Measurements from ENCODE around the gene DGKB. TPM values are rescaled to one million over a fixed set of nuclear protein-coding genes. Genes with fewer than 3 reads are reported as not detected.
A peak's percentile ranks its signal among the peaks of the same experiment; 100 is the strongest.

Gene DGKB
- polyA plus RNA-seq, 1 of the 3 experiments (the other 2 are of a cell fraction) = 2.1 TPM

- TF ChIP-seq RXRA (IDR thresholded peaks at IDR 0.05; ENCODE audit: borderline replicate concordance, low read depth) (no peak), RFX5 (IDR thresholded peaks at IDR 0.05; ENCODE audit: low read length) (no peak), SMC3 (IDR thresholded peaks at IDR 0.05; ENCODE audit: low read depth, low read length) (no peak)
- H3K4me2 ChIP-seq = no peak overlapping the region
- no peaks in the 10 kb centered on the region for H3K9me3 ChIP-seq
- no peaks in the 10 kb centered on the region for H3K27me3 ChIP-seq (ENCODE audit: insufficient read depth)
- CTCF ChIA-PET = interaction anchor here (1.3 kb wide), 1 partner anchor 11 kb away, joined by 3 read pairs; no protein-coding TSS in a partner anchor
- no peak for DNase-seq
- H3K36me3 ChIP-seq (replicated peaks in 1 of 2; ENCODE audit: control insufficient read depth in 1 of 2, insufficient read depth in 2 of 2, low read length in 1 of 2) = no peaks in the 10 kb centered on the region
- no peak overlapping the region for H3K4me3 ChIP-seq (ENCODE audit: low read depth in 2 of 2, low read length in 1 of 2)
- POLR2A ChIA-PET = no interaction called here
- H2AFZ ChIP-seq (ENCODE audit: low read depth) = no peak overlapping the region
- no peaks in the 10 kb centered on the region for H4K20me1 ChIP-seq (ENCODE audit: insufficient read depth)
- H3K4me1 ChIP-seq (ENCODE audit: control insufficient read depth in 1 of 2, insufficient read depth in 2 of 2, low read depth in 1 of 2, low read length in 1 of 2) = peaks cover 0 to 19% of the 10 kb centered on the region in 2 experiments; a peak in 3 of 4 replicates
- H3F3A ChIP-seq (replicated peaks; ENCODE audit: insufficient read depth) = peaks cover 20% of the 10 kb centered on the region
- H3K9me2 ChIP-seq = no peaks in the 10 kb centered on the region
- H3K27ac ChIP-seq (ENCODE audit: low read depth in 2 of 2, low read length in 1 of 2) = no peak overlapping the region
- H3K9ac ChIP-seq = no peak overlapping the region
- 88% methylated on average over 2 of the region's 2 CpGs for WGBS (ENCODE audit: low lambda C conversion rate)
- H3K79me2 ChIP-seq (ENCODE audit: insufficient read depth) = no peaks in the 10 kb centered on the region
These were observed 131.9 kb downstream of the DGKB start for GRCh38 chr7:14770614-14771013.

GRCh38 chr7:14769261-14769660 is 133.3 kb downstream of the DGKB start:
- Histone ChIP-seq H3K4me2 (no peak overlapping the region), H3K9me3 (no peaks in the 10 kb centered on the region), H2AFZ (ENCODE audit: low read depth) (no peak overlapping the region), H3K27ac (ENCODE audit: low read depth in 2 of 2, low read length in 1 of 2) (no peak overlapping the region), H4K20me1 (ENCODE audit: insufficient read depth) (no peaks in the 10 kb centered on the region), H3F3A (replicated peaks; ENCODE audit: insufficient read depth) (peaks cover 21% of the 10 kb centered on the region), H3K27me3 (ENCODE audit: insufficient read depth) (no peaks in the 10 kb centered on the region), H3K36me3 (replicated peaks in 1 of 2; ENCODE audit: control insufficient read depth in 1 of 2, insufficient read depth in 2 of 2, low read length in 1 of 2) (no peaks in the 10 kb centered on the region), H3K9ac (no peak overlapping the region), H3K4me1 (ENCODE audit: control insufficient read depth in 1 of 2, insufficient read depth in 2 of 2, low read depth in 1 of 2, low read length in 1 of 2) (peaks cover 0 to 19% of the 10 kb centered on the region in 2 experiments; a peak in 3 of 4 replicates), H3K9me2 (no peaks in the 10 kb centered on the region), H3K79me2 (ENCODE audit: insufficient read depth) (no peaks in the 10 kb centered on the region), H3K4me3 (ENCODE audit: low read depth in 2 of 2, low read length in 1 of 2) (no peak overlapping the region)
- TF ChIP-seq CHD2 (IDR thresholded peaks at IDR 0.05; ENCODE audit: low read length, partially characterized antibody) = no peak
- no peak for TF ChIP-seq NFIC (IDR thresholded peaks at IDR 0.05; ENCODE audit: borderline replicate concordance)
- TF ChIP-seq MEF2A (IDR thresholded peaks at IDR 0.05; ENCODE audit: borderline replicate concordance, low read depth) = no peak
- no peak for TF ChIP-seq SIN3A (IDR thresholded peaks at IDR 0.05; ENCODE audit: borderline replicate concordance, low read depth, low read length)
- no peak for TF ChIP-seq RAD21 (IDR thresholded peaks at IDR 0.05; ENCODE audit: low read length)
- no peak for TF ChIP-seq YY1 (IDR thresholded peaks at IDR 0.05; ENCODE audit: low read depth)
- no peak for TF ChIP-seq ELF1 (IDR thresholded peaks at IDR 0.05)
- TF ChIP-seq POLR2AphosphoS5 (IDR thresholded peaks at IDR 0.05; ENCODE audit: low read depth, low read length) = no peak
- DNase-seq = no peak
- POLR2A ChIA-PET = no interaction called here
- WGBS (ENCODE audit: low lambda C conversion rate) = 87% methylated on average over 2 of the region's 2 CpGs
- CTCF ChIA-PET = interaction anchor here (1.0 kb wide), 1 partner anchor 13 kb away, joined by 3 read pairs; no protein-coding TSS in a partner anchor

GRCh38 chr7:14767716-14768425 is 134.7 kb downstream of the DGKB start:
- POLR2A ChIA-PET = no interaction called here
- WGBS (ENCODE audit: low lambda C conversion rate) = 86% methylated on average over 2 of the region's 2 CpGs
- peak overlapping the region; percentile 49; the same call in 1 of the 2 replicates for H2AFZ ChIP-seq (ENCODE audit: low read depth)
- no peaks in the 10 kb centered on the region for H3K27me3 ChIP-seq (ENCODE audit: insufficient read depth)
- no peaks in the 10 kb centered on the region for H3K79me2 ChIP-seq (ENCODE audit: insufficient read depth)
- CTCF ChIA-PET = no interaction called here
- H3K4me3 ChIP-seq (ENCODE audit: low read depth in 2 of 2, low read length in 1 of 2) = no peak overlapping the region
- no peak for TF ChIP-seq RFX5 (IDR thresholded peaks at IDR 0.05; ENCODE audit: low read length)
- TF ChIP-seq EP300 (IDR thresholded peaks at IDR 0.05; ENCODE audit: borderline replicate concordance in 1 of 2, low read depth in 1 of 2, low read length in 1 of 2) = no peak
- TF ChIP-seq TAF1 (IDR thresholded peaks at IDR 0.05; ENCODE audit: borderline replicate concordance, low read depth, low read length) = no peak
- TF ChIP-seq JUND (IDR thresholded peaks at IDR 0.05) = no peak
- no peak for TF ChIP-seq ELF1 (IDR thresholded peaks at IDR 0.05)
- no peak for TF ChIP-seq MXI1 (IDR thresholded peaks at IDR 0.05; ENCODE audit: low read depth, low read length)
- no peak for TF ChIP-seq MAX (IDR thresholded peaks at IDR 0.05; ENCODE audit: low read depth)
- peaks cover 0 to 24% of the 10 kb centered on the region in 2 experiments; a peak in 3 of 4 replicates for H3K4me1 ChIP-seq (ENCODE audit: control insufficient read depth in 1 of 2, insufficient read depth in 2 of 2, low read depth in 1 of 2, low read length in 1 of 2)
- no peak overlapping the region for H3K9ac ChIP-seq
- peaks cover 24% of the 10 kb centered on the region for H3F3A ChIP-seq (replicated peaks; ENCODE audit: insufficient read depth)
- H3K27ac ChIP-seq (ENCODE audit: low read depth in 2 of 2, low read length in 1 of 2) = peak overlapping the region in 1 of 2 experiments; percentile 46; a peak in 2 of 4 replicates
- H3K4me2 ChIP-seq = no peak overlapping the region
- no peak for DNase-seq
- no peaks in the 10 kb centered on the region for H3K36me3 ChIP-seq (replicated peaks in 1 of 2; ENCODE audit: control insufficient read depth in 1 of 2, insufficient read depth in 2 of 2, low read length in 1 of 2)
- no peaks in the 10 kb centered on the region for H3K9me2 ChIP-seq
- H4K20me1 ChIP-seq (ENCODE audit: insufficient read depth) = no peaks in the 10 kb centered on the region
- no peaks in the 10 kb centered on the region for H3K9me3 ChIP-seq

Measured in SK-N-SH (cell line).